ENCODE data around the gene NCK1.

- no peak for TF ChIP-seq CTCF (IDR thresholded peaks at IDR 0.05 in 8 of 11, conservative IDR thresholded peaks at IDR 0.05 in 3 of 11)
- no peak for TF ChIP-seq POLR2AphosphoS5 (IDR thresholded peaks at IDR 0.05)
- TF ChIP-seq POLR2A (IDR thresholded peaks at IDR 0.05) = no peak
Observed at GRCh38 chr3:136882571-136882970, 20.6 kb downstream of the NCK1 start.

All from spleen (tissue), 7 donors.